HCT116 (cell line): Measurements from ENCODE around the gene TBX15.

Source experiments
- POLR2A ChIP-seq: IDR thresholded peaks from 2 replicates; pipeline ENCODE4 v1.7.0; 2011; ENCODE audit warnings: borderline replicate concordance; ENCODE audit not compliant: insufficient read depth, insufficient read length; ENCODE audit errors: extremely low read depth
- RAD21 ChIP-seq: IDR thresholded peaks from 2 replicates; pipeline ENCODE4 v1.6.1; 2012; ENCODE audit warnings: low read depth, mild to moderate bottlenecking
- SP1 ChIP-seq: IDR thresholded peaks from 2 replicates; pipeline ENCODE4 v1.6.1; 2012; ENCODE audit warnings: low read depth
- TF ChIP-seq, protein P1 (sequence below), 3 experiments: fragments of 200-600 bp in 1 of 3; sonication (generic) in 1 of 3; IDR thresholded peaks in 2 of 3; conservative IDR thresholded peaks in 1 of 3; 2 replicates each; pipeline ENCODE4 v1.5.1; 2012 to 2017; ENCODE audit warnings: low read depth in 2 of 3, low read length in 2 of 3, antibody characterized with exemption in 1 of 3, borderline replicate concordance in 1 of 3, control low read depth in 1 of 3, mild to moderate bottlenecking in 1 of 3, mixed read lengths in 1 of 3, mixed run types in 1 of 3, moderate library complexity in 1 of 3; ENCODE audit not compliant: insufficient read depth in 1 of 3

DNA sequence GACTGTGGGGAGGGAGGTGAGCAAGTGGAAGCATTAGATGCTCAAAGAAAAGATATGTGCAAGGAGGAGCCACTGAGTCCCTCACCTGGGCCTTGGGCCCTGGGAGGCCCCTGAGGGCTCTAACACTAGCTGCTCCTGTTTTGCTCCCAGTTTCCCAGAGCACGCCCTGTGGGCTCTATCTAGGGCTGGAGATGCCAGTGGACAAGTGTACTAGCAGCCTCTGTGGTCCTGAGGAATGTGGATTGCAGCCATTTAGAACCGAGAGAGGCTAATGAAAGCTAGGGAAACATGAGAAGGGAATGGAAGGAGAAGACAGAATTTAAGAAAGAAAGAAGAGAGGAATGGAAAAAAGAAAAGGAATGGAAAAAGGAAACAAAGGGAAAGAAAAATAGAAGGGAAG, 10.0 kb upstream of the TBX15 start:
- TF ChIP-seq, protein P1, sequence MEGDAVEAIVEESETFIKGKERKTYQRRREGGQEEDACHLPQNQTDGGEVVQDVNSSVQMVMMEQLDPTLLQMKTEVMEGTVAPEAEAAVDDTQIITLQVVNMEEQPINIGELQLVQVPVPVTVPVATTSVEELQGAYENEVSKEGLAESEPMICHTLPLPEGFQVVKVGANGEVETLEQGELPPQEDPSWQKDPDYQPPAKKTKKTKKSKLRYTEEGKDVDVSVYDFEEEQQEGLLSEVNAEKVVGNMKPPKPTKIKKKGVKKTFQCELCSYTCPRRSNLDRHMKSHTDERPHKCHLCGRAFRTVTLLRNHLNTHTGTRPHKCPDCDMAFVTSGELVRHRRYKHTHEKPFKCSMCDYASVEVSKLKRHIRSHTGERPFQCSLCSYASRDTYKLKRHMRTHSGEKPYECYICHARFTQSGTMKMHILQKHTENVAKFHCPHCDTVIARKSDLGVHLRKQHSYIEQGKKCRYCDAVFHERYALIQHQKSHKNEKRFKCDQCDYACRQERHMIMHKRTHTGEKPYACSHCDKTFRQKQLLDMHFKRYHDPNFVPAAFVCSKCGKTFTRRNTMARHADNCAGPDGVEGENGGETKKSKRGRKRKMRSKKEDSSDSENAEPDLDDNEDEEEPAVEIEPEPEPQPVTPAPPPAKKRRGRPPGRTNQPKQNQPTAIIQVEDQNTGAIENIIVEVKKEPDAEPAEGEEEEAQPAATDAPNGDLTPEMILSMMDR (IDR thresholded peaks at IDR 0.05 in 2 of 3, conservative IDR thresholded peaks at IDR 0.05 in 1 of 3; ENCODE audit: borderline replicate concordance in 1 of 3, insufficient read depth in 1 of 3, low read depth in 2 of 3, low read length in 2 of 3), result no peak
- TF ChIP-seq RAD21, result no peak
- TF ChIP-seq POLR2A, result no peak
- no peak for TF ChIP-seq SP1
